Measurements from ENCODE around the gene TCEA2. TPM values are rescaled to one million over a fixed set of nuclear protein-coding genes. Genes with fewer than 3 reads are reported as not detected.

TCEA2 gene
- total RNA-seq, 3 donors from 2014 or later (not counting 1 experiment from before 2014, with no cell fraction given): 25.0 to 28.7 (median 28.5) TPM

GRCh38 chr20:64080013-64080812 is 17.2 kb downstream of the TCEA2 start, which contains the start of gene OPRL1:
Gene OPRL1, plus strand, starts transcription at chr20:64080082. Its CDS starts 12,639 bp downstream, at chr20:64092721.
- H3K27me3 Mint-ChIP-seq (ENCODE audit: low read depth in 2 of 2): peaks cover 3 to 10% of the 10 kb centered on the region in 2 donors
- ATAC-seq (peak; percentile 47 to 72 (median 64)), DNase-seq (peak; percentile 48 to 85)
- H3K27ac ChIP-seq (ENCODE audit: low read length): peak within 1 kb of the TSS; percentile 77
- no peaks in the 10 kb centered on the region for H3K36me3 Mint-ChIP-seq
- no peak for TF ChIP-seq CTCF (IDR thresholded peaks at IDR 0.05)
- H3K4me3 ChIP-seq (ENCODE audit: low read length): peak within 1 kb of the TSS; percentile 75
- peak within 1 kb of the TSS; percentile 82 to 92 for H3K27ac Mint-ChIP-seq
- intact Hi-C loops (cut with micrococcal nuclease): no loop called here
- H3K4me1 ChIP-seq (ENCODE audit: control insufficient read depth, insufficient read depth, low read length): peaks cover 68% of the 10 kb centered on the region
- 7% methylated on average over 62 of the region's 62 CpGs for WGBS (ENCODE audit: insufficient coverage)
- H3K4me3 Mint-ChIP-seq: peak within 1 kb of the TSS; percentile 90
- no peaks in the 10 kb centered on the region for H3K9me3 Mint-ChIP-seq
- H3K4me1 Mint-ChIP-seq: peaks cover 26 to 64% of the 10 kb centered on the region in 2 donors
- H3K27me3 ChIP-seq (ENCODE audit: control insufficient read depth, insufficient read depth, low read length): peaks cover 9% of the 10 kb centered on the region
- H3K36me3 ChIP-seq (ENCODE audit: control insufficient read depth, insufficient read depth, low read length): peaks cover 12% of the 10 kb centered on the region
- no peaks in the 10 kb centered on the region for H3K9me3 ChIP-seq (ENCODE audit: control insufficient read depth, insufficient read depth, low read length)

GRCh38 chr20:64080813-64081623 is 18.0 kb downstream of the TCEA2 start:
- Mint-ChIP-seq H3K9me3 (no peaks in the 10 kb centered on the region), H3K27me3 (ENCODE audit: low read depth in 2 of 2) (peaks cover 11 to 15% of the 10 kb centered on the region in 2 donors), H3K4me3 (peak overlapping the region; percentile 79), H3K4me1 (peaks cover 26 to 58% of the 10 kb centered on the region in 2 donors), H3K27ac (peak overlapping the region; percentile 76 to 81), H3K36me3 (no peaks in the 10 kb centered on the region)
- Histone ChIP-seq H3K36me3 (ENCODE audit: control insufficient read depth, insufficient read depth, low read length) (peaks cover 6% of the 10 kb centered on the region), H3K9me3 (ENCODE audit: control insufficient read depth, insufficient read depth, low read length) (no peaks in the 10 kb centered on the region), H3K4me3 (ENCODE audit: low read length) (no peak overlapping the region), H3K27me3 (ENCODE audit: control insufficient read depth, insufficient read depth, low read length) (peaks cover 12% of the 10 kb centered on the region), H3K4me1 (ENCODE audit: control insufficient read depth, insufficient read depth, low read length) (peaks cover 62% of the 10 kb centered on the region), H3K27ac (ENCODE audit: low read length) (peak overlapping the region; percentile 77)
- TF ChIP-seq CTCF (IDR thresholded peaks at IDR 0.05): no peak
- ATAC-seq (no peak), DNase-seq (peak in 1 of 2 donors; percentile 34)
- intact Hi-C loops (cut with micrococcal nuclease): no loop called here
- WGBS (ENCODE audit: insufficient coverage): 85% methylated on average over 17 of the region's 17 CpGs

GRCh38 chr20:64081624-64081964 is 18.6 kb downstream of the TCEA2 start:
- WGBS (ENCODE audit: insufficient coverage): 91% methylated on average over 6 of the region's 6 CpGs
- intact Hi-C loops (cut with micrococcal nuclease): no loop called here
- H3K4me3 ChIP-seq (ENCODE audit: low read length): no peak overlapping the region
- peaks cover 12% of the 10 kb centered on the region for H3K27me3 ChIP-seq (ENCODE audit: control insufficient read depth, insufficient read depth, low read length)
- H3K36me3 ChIP-seq (ENCODE audit: control insufficient read depth, insufficient read depth, low read length): peaks cover under 1% of the 10 kb centered on the region
- no peak for ATAC-seq
- peaks cover 56% of the 10 kb centered on the region for H3K4me1 ChIP-seq (ENCODE audit: control insufficient read depth, insufficient read depth, low read length)
- no peak for DNase-seq
- Mint-ChIP-seq H3K4me1 (peaks cover 26 to 53% of the 10 kb centered on the region in 2 donors), H3K27me3 (ENCODE audit: low read depth in 2 of 2) (peaks cover 15 to 17% of the 10 kb centered on the region in 2 donors), H3K4me3 (peak overlapping the region; percentile 83), H3K27ac (peak overlapping the region; percentile 62 to 80), H3K9me3 (no peaks in the 10 kb centered on the region), H3K36me3 (no peaks in the 10 kb centered on the region)
- no peaks in the 10 kb centered on the region for H3K9me3 ChIP-seq (ENCODE audit: control insufficient read depth, insufficient read depth, low read length)
- no peak overlapping the region for H3K27ac ChIP-seq (ENCODE audit: low read length)
- no peak for TF ChIP-seq CTCF (IDR thresholded peaks at IDR 0.05)

Measured in natural killer cell (primary cell).